ENCODE measurements around the gene NAXD. TPM values are rescaled to one million over a fixed set of nuclear protein-coding genes. Genes with fewer than 3 reads are reported as not detected.
"Not testable (repeated sequence)": the region's sequence is repeated elsewhere in the genome, so short reads cannot be mapped to it uniquely, and the experiment has no call there.

The NAXD gene
- polyA plus RNA-seq, 3 donors, result 39.2 to 48.8 (median 40.5) TPM

GRCh38 chr13:110651726-110652230 is 36.4 kb downstream of the NAXD start:
- DNase-seq (ENCODE audit: extremely low read depth in 1 of 11, low read depth in 9 of 11, low spot score in 4 of 11), result no peak

GRCh38 chr13:110652231-110652730 is 36.9 kb downstream of the NAXD start:
- no peak for DNase-seq (ENCODE audit: extremely low read depth in 1 of 11, low read depth in 9 of 11, low spot score in 4 of 11)

DNA sequence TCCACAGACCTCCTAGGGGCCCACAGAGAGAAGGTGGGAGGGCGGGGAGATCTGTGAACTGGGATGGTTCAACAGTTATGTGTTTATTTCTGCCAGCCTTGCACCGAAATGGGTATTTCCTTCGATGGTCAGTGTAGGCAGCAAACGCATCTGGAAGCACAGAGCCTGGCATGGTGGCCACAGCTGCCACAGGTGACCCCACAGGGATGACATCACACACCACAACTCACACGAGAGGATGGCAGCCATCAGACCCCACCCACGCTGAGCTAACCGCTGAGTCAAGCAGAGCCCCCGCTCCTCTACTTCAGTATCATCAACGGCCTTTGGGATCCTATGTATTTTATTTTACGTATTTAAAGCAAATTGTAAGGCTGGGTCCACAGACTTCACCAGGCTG is 37.4 kb downstream of the NAXD start:
- no peak for DNase-seq (ENCODE audit: extremely low read depth in 1 of 11, low read depth in 9 of 11, low spot score in 4 of 11)

- no peak for DNase-seq (ENCODE audit: extremely low read depth in 1 of 11, low read depth in 9 of 11, low spot score in 4 of 11)
Observed at GRCh38 chr13:110653271-110653670, 37.9 kb downstream of the NAXD start.

- DNase-seq (ENCODE audit: extremely low read depth in 1 of 11, low read depth in 9 of 11, low spot score in 4 of 11), result no peak
Observed at GRCh38 chr13:110653851-110654250, 38.5 kb downstream of the NAXD start.

DNA sequence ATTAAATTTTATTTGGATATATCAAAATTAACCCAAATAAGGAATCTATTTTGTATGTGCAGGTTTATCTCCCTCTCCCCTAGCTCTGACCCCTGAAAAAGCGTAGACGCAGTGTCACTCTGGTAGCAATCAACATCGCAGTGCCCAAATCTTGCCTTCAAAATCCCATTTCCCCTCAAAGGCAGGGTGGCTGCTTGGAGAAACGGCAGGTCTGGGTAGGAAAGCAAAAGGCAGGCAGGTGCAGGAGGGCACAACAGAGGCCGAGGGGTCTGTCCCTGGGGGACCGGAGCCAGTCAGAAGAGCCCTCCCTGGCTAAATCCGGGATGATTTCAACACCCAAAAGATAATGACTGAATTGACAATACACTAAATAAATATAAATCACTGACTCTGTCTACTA is 41.9 kb downstream of the NAXD start:
- DNase-seq (ENCODE audit: extremely low read depth in 1 of 11, low read depth in 9 of 11, low spot score in 4 of 11), result no peak

GRCh38 chr13:110658218-110658911 is 43.0 kb downstream of the NAXD start:
- not testable (repeated sequence) for DNase-seq (ENCODE audit: extremely low read depth in 1 of 11, low read depth in 9 of 11, low spot score in 4 of 11)

DNA sequence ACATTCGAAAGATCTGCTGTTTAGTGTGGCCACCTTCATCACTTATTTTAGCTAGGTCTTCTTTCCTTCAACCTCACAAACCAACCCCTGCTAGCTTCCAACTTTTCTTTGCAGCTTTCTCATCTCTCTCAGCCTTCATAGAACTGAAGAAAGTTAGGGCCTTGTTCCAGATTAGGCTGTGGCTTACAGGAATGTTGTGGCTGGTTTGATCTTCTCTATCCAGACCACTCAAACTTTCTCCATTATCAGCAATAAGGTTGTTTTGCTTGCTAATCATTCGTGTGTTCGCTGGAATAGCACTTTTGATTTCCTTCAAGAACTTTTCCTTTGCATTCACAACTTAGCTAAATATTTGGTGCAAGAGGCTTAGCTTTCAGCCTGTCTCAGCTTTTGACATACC is 45.9 kb downstream of the NAXD start:
- no peak for DNase-seq (ENCODE audit: extremely low read depth in 1 of 11, low read depth in 9 of 11, low spot score in 4 of 11)

DNA sequence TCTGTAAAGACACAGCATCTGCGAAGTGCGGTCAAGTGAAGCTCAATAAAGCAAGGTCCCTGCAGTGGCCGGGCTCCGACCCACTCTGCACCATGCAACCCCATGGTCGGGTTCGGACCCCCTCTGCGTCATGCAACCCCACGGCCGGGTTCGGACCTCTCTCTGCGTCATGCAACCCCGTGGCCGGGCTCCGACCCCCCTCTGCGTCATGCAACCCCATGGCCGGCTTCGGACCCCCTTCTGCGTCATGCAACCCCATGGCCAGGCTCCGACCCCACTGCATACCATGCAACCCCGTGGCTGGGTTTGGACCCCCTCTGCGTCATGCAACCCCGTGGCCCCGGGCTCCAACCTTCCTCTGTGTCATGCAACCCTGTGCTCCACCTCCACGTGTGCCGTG is 46.7 kb downstream of the NAXD start:
- no peak for DNase-seq (ENCODE audit: extremely low read depth in 1 of 11, low read depth in 9 of 11, low spot score in 4 of 11)

GRCh38 chr13:110662777-110663443 is 47.6 kb downstream of the NAXD start:
- no peak for DNase-seq (ENCODE audit: extremely low read depth in 1 of 11, low read depth in 9 of 11, low spot score in 4 of 11)

GRCh38 chr13:110663491-110663890 is 48.1 kb downstream of the NAXD start:
- no peak for DNase-seq (ENCODE audit: extremely low read depth in 1 of 11, low read depth in 9 of 11, low spot score in 4 of 11)

DNA sequence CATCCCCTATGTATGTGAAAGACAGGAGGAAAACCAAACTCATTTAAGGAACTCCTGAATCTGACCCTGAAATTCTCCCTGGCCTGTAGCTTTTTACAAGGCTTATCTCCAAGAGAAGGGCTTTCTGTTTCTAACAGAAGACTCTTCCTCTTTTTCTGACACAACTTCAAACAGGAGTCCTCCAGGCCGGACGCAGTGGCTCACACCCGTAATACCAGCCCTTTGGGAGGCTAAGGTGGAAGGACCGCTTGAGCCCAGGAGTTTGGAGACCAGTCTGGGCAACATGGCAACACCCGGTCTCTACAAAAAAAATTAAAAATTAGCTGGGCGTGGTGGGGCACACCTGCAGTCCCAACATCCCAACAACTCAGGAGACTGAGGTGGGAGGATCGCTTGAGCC is 48.7 kb downstream of the NAXD start:
- no peak for DNase-seq (ENCODE audit: extremely low read depth in 1 of 11, low read depth in 9 of 11, low spot score in 4 of 11)

GRCh38 chr13:110664673-110665072 is 49.3 kb downstream of the NAXD start:
- no peak for DNase-seq (ENCODE audit: extremely low read depth in 1 of 11, low read depth in 9 of 11, low spot score in 4 of 11)

GRCh38 chr13:110665491-110666254 is 50.3 kb downstream of the NAXD start:
- no peak for DNase-seq (ENCODE audit: extremely low read depth in 1 of 11, low read depth in 9 of 11, low spot score in 4 of 11)

GRCh38 chr13:110666255-110666533 is 50.8 kb downstream of the NAXD start:
- DNase-seq (ENCODE audit: extremely low read depth in 1 of 11, low read depth in 9 of 11, low spot score in 4 of 11), result no peak

GRCh38 chr13:110669036-110669435 is 53.7 kb downstream of the NAXD start:
- DNase-seq (ENCODE audit: extremely low read depth in 1 of 11, low read depth in 9 of 11, low spot score in 4 of 11), result no peak

GRCh38 chr13:110669814-110670213 is 54.5 kb downstream of the NAXD start:
- not testable (repeated sequence) for DNase-seq (ENCODE audit: extremely low read depth in 1 of 11, low read depth in 9 of 11, low spot score in 4 of 11)

- no peak for DNase-seq (ENCODE audit: extremely low read depth in 1 of 11, low read depth in 9 of 11, low spot score in 4 of 11)
Observed at GRCh38 chr13:110676595-110677587, 61.5 kb downstream of the NAXD start.

Measured in renal cortex interstitium (tissue), 11 donors.